ENCODE measurements around the gene LPP. TPM values are rescaled to one million over a fixed set of nuclear protein-coding genes. Genes with fewer than 3 reads are reported as not detected.
A peak's percentile ranks its signal among the peaks of the same experiment; 100 is the strongest.

The LPP gene
- total RNA-seq, 2 donors from 2014 or later: 170 to 246 TPM

DNA sequence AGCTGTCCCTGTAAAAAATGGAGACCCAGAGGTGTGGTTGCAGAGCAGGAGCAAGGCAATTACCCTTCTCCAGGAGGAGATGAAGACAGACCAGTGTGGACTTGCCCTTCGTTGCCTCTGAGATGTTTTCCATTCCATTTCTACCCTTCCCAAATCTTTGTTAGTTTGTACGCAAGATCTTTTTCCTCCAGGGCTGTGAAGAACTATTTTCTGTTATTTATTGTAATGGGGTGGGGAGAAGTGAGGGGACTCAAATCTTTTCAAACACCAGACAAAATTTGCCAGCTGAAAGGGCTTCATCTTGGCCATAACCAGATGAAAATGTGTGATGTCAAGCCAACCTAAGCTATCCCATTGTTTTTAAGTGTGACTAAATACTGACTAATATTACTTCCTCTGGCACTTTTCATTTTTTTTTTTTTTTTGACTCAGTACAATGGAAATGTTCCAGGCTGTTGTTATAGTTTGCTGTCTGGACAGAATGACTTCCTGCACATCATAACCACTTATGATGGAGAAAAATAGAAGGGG lies 746.5 kb downstream of the LPP start:
- Histone ChIP-seq H3K27ac (peak overlapping the region; percentile 16), H3K9ac (ENCODE audit: low read depth in 2 of 2, low read length in 2 of 2) (no peak overlapping the region), H3K27me3 (no peaks in the 10 kb centered on the region), H3K9me3 (no peaks in the 10 kb centered on the region), H3K36me3 (no peaks in the 10 kb centered on the region), H3K4me3 (no peak overlapping the region), H3K4me1 (no peaks in the 10 kb centered on the region)
- TF ChIP-seq, protein P1, sequence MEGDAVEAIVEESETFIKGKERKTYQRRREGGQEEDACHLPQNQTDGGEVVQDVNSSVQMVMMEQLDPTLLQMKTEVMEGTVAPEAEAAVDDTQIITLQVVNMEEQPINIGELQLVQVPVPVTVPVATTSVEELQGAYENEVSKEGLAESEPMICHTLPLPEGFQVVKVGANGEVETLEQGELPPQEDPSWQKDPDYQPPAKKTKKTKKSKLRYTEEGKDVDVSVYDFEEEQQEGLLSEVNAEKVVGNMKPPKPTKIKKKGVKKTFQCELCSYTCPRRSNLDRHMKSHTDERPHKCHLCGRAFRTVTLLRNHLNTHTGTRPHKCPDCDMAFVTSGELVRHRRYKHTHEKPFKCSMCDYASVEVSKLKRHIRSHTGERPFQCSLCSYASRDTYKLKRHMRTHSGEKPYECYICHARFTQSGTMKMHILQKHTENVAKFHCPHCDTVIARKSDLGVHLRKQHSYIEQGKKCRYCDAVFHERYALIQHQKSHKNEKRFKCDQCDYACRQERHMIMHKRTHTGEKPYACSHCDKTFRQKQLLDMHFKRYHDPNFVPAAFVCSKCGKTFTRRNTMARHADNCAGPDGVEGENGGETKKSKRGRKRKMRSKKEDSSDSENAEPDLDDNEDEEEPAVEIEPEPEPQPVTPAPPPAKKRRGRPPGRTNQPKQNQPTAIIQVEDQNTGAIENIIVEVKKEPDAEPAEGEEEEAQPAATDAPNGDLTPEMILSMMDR (IDR thresholded peaks at IDR 0.05): no peak
- DNase-seq: no peak
- intact Hi-C loops (cut with DNase I): no loop called here

DNA sequence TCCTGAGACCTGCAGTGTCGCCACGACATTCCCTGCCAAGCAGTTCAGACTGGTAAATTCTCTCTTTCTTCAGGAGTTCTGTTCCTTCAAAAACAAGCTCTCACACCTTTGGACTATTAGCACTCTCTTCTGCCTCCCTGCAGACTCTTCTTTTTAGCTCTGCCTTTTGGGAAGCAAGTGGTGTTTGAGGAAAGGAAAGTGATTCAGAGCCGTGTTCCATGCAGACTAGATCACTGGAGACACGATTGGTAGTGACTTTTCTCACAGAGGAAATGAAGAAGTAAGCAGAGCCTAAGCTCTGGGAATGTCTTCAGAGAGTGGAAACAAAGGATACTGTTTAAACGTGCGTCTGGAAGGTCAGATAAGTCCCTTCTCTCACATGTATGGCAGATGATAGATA lies 747.2 kb downstream of the LPP start:
- Histone ChIP-seq H3K36me3 (no peaks in the 10 kb centered on the region), H3K27ac (no peak overlapping the region), H3K4me1 (no peaks in the 10 kb centered on the region), H3K27me3 (no peaks in the 10 kb centered on the region), H3K9me3 (no peaks in the 10 kb centered on the region), H3K9ac (ENCODE audit: low read depth in 2 of 2, low read length in 2 of 2) (no peak overlapping the region), H3K4me3 (no peak overlapping the region)
- DNase-seq: no peak
- intact Hi-C loops (cut with DNase I): no loop called here
- TF ChIP-seq, protein P1 (IDR thresholded peaks at IDR 0.05): no peak

DNA sequence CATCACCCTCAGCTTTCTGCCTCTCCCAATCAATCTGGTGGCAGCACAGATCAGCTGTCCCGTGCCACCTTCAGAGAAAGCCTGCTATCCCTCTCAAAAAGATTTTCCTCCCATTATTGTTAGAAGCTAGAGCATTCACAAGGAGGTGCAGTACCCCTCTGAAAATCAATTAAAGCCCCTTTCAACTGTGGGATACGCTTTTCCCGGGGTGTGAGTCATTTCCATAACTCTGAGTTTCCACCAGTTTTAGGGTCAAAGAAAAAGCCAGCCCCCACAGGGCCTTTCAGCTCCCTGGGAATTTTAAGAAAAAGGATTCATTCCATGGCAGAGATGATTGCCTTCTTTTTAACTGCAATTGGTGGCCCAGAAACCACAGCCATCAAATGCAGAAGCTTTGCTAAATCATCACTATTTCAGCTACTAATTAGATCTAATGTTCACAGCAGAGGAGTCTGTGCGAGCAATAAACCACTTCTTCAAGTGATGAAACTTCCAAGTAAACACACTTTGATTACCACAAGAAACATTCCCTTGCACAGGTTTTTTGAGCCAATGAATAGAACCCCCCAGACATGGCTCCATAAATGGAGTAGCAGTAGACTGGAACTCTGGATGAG lies 747.8 kb downstream of the LPP start:
- H3K4me1 ChIP-seq: no peaks in the 10 kb centered on the region
- intact Hi-C loops (cut with DNase I): no loop called here
- TF ChIP-seq, protein P1 (IDR thresholded peaks at IDR 0.05): no peak
- no peak for DNase-seq
- no peaks in the 10 kb centered on the region for H3K27me3 ChIP-seq
- no peak overlapping the region for H3K27ac ChIP-seq
- no peak overlapping the region for H3K4me3 ChIP-seq
- H3K9me3 ChIP-seq: no peaks in the 10 kb centered on the region
- no peak overlapping the region for H3K9ac ChIP-seq (ENCODE audit: low read depth in 2 of 2, low read length in 2 of 2)
- H3K36me3 ChIP-seq: no peaks in the 10 kb centered on the region

DNA sequence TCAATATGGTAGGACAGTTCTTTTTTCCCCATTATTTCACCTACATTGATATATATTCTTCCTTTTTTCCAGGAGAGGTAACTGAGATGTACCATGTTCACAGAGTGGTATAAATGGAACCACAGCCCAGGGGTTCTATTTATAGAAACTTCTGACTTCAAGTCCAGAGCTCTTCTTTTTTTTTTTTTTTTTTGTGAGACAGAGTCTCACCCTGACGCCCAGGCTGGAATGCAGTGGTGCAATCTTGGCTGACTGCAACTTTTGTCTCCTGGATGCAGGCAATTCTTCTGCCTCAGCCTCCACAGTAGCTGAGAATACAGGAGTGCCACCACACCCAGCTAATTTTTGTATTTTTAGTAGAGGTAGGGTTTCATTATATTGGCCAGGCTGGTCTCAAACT lies 750.7 kb downstream of the LPP start:
- Histone ChIP-seq H3K27me3 (no peaks in the 10 kb centered on the region), H3K9me3 (no peaks in the 10 kb centered on the region), H3K4me1 (no peaks in the 10 kb centered on the region), H3K4me3 (no peak overlapping the region), H3K9ac (ENCODE audit: low read depth in 2 of 2, low read length in 2 of 2) (no peak overlapping the region), H3K36me3 (no peaks in the 10 kb centered on the region), H3K27ac (no peak overlapping the region)
- DNase-seq: no peak
- TF ChIP-seq, protein P1 (IDR thresholded peaks at IDR 0.05): no peak
- intact Hi-C loops (cut with DNase I): no loop called here

DNA sequence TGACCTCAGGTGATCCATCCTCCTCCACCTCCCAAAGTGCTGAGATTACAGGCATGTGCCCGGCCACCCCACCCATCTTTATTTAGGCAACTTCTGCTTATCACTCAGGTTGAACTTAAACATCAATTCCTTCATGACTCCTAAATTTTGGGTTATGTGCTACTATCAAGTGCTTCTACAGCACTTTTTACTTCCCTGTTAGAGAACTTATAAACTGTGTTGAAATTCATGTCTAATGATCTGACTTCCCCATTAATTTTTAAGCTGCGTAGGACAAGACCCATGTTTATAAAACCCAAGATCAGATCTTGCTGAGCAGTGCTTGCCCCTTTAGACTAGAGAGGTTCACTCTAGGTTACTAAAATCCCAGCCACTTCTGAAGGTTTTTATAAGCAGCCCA lies 751.6 kb downstream of the LPP start:
- TF ChIP-seq, protein P1 (IDR thresholded peaks at IDR 0.05): no peak
- Histone ChIP-seq H3K9me3 (no peaks in the 10 kb centered on the region), H3K36me3 (no peaks in the 10 kb centered on the region), H3K27me3 (no peaks in the 10 kb centered on the region), H3K9ac (ENCODE audit: low read depth in 2 of 2, low read length in 2 of 2) (no peak overlapping the region), H3K27ac (no peak overlapping the region), H3K4me1 (no peaks in the 10 kb centered on the region), H3K4me3 (no peak overlapping the region)
- intact Hi-C loops (cut with DNase I): no loop called here
- DNase-seq: no peak

Data from colonic mucosa (tissue), 4 donors.